ENCODE results near the gene XIRP1. TPM values are rescaled to one million over a fixed set of nuclear protein-coding genes. Genes with fewer than 3 reads are reported as not detected.

Gene XIRP1
- total RNA-seq, 2 donors from 2014 or later: 2.0 TPM; not detected in 1

GRCh38 chr3:39165518-39165917, 26.9 kb downstream of the XIRP1 start:
- Histone ChIP-seq H3K27me3 (replicated peaks; ENCODE audit: insufficient read depth) (no peaks in the 10 kb centered on the region), H3K27ac (no peak overlapping the region), H3K36me3 (no peaks in the 10 kb centered on the region), H3K4me1 (ENCODE audit: control insufficient read depth in 1 of 2, low read depth in 2 of 2) (no peaks in the 10 kb centered on the region), H3K4me3 (no peak overlapping the region), H3K9me3 (no peaks in the 10 kb centered on the region)
- DNase-seq (ENCODE audit: low spot score): no peak
- no peak for ATAC-seq (ENCODE audit: insufficient number of reproducible peaks, low FRiP score, low read depth)
- TF ChIP-seq, protein P1, sequence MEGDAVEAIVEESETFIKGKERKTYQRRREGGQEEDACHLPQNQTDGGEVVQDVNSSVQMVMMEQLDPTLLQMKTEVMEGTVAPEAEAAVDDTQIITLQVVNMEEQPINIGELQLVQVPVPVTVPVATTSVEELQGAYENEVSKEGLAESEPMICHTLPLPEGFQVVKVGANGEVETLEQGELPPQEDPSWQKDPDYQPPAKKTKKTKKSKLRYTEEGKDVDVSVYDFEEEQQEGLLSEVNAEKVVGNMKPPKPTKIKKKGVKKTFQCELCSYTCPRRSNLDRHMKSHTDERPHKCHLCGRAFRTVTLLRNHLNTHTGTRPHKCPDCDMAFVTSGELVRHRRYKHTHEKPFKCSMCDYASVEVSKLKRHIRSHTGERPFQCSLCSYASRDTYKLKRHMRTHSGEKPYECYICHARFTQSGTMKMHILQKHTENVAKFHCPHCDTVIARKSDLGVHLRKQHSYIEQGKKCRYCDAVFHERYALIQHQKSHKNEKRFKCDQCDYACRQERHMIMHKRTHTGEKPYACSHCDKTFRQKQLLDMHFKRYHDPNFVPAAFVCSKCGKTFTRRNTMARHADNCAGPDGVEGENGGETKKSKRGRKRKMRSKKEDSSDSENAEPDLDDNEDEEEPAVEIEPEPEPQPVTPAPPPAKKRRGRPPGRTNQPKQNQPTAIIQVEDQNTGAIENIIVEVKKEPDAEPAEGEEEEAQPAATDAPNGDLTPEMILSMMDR (IDR thresholded peaks at IDR 0.05): no peak

DNA sequence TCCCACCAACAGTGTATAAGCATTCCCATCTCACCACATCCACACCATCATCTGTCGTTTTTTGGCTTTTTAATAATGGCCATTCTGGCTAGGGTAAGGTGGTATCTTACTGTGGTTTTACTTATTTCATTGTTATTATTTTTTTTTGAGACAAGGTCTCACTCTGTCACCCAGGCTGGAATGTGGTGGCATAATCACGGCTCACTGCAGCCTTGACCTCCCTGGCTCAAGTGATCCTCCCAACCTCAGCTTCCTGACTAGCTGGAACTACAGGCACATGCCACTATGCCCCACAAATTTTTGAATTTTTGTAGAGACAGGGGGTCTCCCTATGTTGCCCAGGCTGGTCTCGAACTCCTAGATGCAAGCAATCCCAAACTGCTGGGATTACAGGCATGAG, 28.0 kb downstream of the XIRP1 start:
- TF ChIP-seq, protein P1 (IDR thresholded peaks at IDR 0.05): no peak
- ATAC-seq (ENCODE audit: insufficient number of reproducible peaks, low FRiP score, low read depth) (no peak), DNase-seq (ENCODE audit: low spot score) (no peak)
- H3K27me3 ChIP-seq (replicated peaks; ENCODE audit: insufficient read depth): no peaks in the 10 kb centered on the region
- H3K36me3 ChIP-seq: no peaks in the 10 kb centered on the region
- H3K4me1 ChIP-seq (ENCODE audit: control insufficient read depth in 1 of 2, low read depth in 2 of 2): peaks cover 8 to 10% of the 10 kb centered on the region in 2 donors
- H3K27ac ChIP-seq: no peak overlapping the region
- H3K9me3 ChIP-seq: no peaks in the 10 kb centered on the region
- H3K4me3 ChIP-seq: no peak overlapping the region

- no peak overlapping the region for H3K27ac ChIP-seq
- peaks cover 8 to 19% of the 10 kb centered on the region in 2 donors for H3K4me1 ChIP-seq (ENCODE audit: control insufficient read depth in 1 of 2, low read depth in 2 of 2)
- H3K4me3 ChIP-seq: no peak overlapping the region
- no peaks in the 10 kb centered on the region for H3K27me3 ChIP-seq (replicated peaks; ENCODE audit: insufficient read depth)
- ATAC-seq (ENCODE audit: insufficient number of reproducible peaks, low FRiP score, low read depth) (no peak), DNase-seq (ENCODE audit: low spot score) (no peak)
- H3K9me3 ChIP-seq: no peaks in the 10 kb centered on the region
- TF ChIP-seq, protein P1 (IDR thresholded peaks at IDR 0.05): no peak
- no peaks in the 10 kb centered on the region for H3K36me3 ChIP-seq
Observed at GRCh38 chr3:39158148-39158715, 34.2 kb downstream of the XIRP1 start.

GRCh38 chr3:39157359-39157758, 35.0 kb downstream of the XIRP1 start:
- Histone ChIP-seq H3K4me3 (no peak overlapping the region), H3K36me3 (no peaks in the 10 kb centered on the region), H3K27me3 (replicated peaks; ENCODE audit: insufficient read depth) (no peaks in the 10 kb centered on the region), H3K9me3 (no peaks in the 10 kb centered on the region), H3K27ac (no peak overlapping the region), H3K4me1 (ENCODE audit: control insufficient read depth in 1 of 2, low read depth in 2 of 2) (peaks cover 8 to 19% of the 10 kb centered on the region in 2 donors)
- DNase-seq (ENCODE audit: low spot score) (no peak), ATAC-seq (ENCODE audit: insufficient number of reproducible peaks, low FRiP score, low read depth) (no peak)
- TF ChIP-seq, protein P1 (IDR thresholded peaks at IDR 0.05): no peak

DNA sequence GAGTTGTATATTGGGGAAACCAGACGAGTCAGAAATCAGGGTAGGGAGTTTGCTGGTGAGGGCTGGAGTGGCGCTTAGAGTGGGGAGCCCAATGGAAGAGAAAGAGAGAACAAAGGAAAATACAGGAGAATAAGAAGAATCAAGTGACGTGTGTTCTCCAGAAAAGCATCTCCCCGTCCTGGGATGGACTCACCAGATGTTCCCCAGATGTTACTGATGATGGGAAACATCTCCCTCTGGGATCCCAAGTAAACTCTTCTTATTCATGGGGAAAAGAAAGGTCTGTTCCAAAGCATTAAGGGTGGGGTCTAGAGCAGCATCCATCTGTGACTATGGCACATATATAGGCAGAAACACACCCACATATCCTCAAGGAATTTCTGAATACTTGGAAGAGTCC, 36.0 kb downstream of the XIRP1 start:
- Histone ChIP-seq H3K27me3 (replicated peaks; ENCODE audit: insufficient read depth) (no peaks in the 10 kb centered on the region), H3K27ac (no peak overlapping the region), H3K4me1 (ENCODE audit: control insufficient read depth in 1 of 2, low read depth in 2 of 2) (peaks cover 8 to 25% of the 10 kb centered on the region in 2 donors), H3K36me3 (no peaks in the 10 kb centered on the region), H3K9me3 (no peaks in the 10 kb centered on the region), H3K4me3 (no peak overlapping the region)
- TF ChIP-seq, protein P1 (IDR thresholded peaks at IDR 0.05): no peak
- no peak for ATAC-seq (ENCODE audit: insufficient number of reproducible peaks, low FRiP score, low read depth)
- DNase-seq (ENCODE audit: low spot score): no peak

Measured in thoracic aorta (tissue), 2 donors.